Sigmoid colon (tissue), 4 donors: Measurements from ENCODE around the gene POLG2.

Source experiments
- EP300 ChIP-seq, 4 donors: sonication (generic); formaldehyde crosslinking; IDR thresholded peaks; one replicate each; pipeline ENCODE4 v1.6.1; 2017; ENCODE audit warnings: antibody characterized with exemption in 4 of 4
- POLR2A ChIP-seq, 2 donors: fragments of 450-650 bp; IDR thresholded peaks; one replicate each; pipeline ENCODE4 v1.6.1; 2016; ENCODE audit warnings: antibody characterized with exemption in 2 of 2, mild to moderate bottlenecking in 2 of 2, moderate library complexity in 2 of 2
- POLR2AphosphoS5 ChIP-seq, 4 donors: sonication (generic); formaldehyde crosslinking; IDR thresholded peaks; one replicate each; pipeline ENCODE4 v1.6.1; 2017; ENCODE audit warnings: antibody characterized with exemption in 4 of 4
- TF ChIP-seq, protein P1 (sequence below), 4 experiments: fragments of 450-650 bp in 3 of 4; fragments of 200-600 bp in 1 of 4; IDR thresholded peaks; one replicate each; pipeline ENCODE4 v1.5.1; 2016 to 2019; ENCODE audit warnings: antibody characterized with exemption in 4 of 4, mild to moderate bottlenecking in 3 of 4, moderate library complexity in 2 of 4

DNA sequence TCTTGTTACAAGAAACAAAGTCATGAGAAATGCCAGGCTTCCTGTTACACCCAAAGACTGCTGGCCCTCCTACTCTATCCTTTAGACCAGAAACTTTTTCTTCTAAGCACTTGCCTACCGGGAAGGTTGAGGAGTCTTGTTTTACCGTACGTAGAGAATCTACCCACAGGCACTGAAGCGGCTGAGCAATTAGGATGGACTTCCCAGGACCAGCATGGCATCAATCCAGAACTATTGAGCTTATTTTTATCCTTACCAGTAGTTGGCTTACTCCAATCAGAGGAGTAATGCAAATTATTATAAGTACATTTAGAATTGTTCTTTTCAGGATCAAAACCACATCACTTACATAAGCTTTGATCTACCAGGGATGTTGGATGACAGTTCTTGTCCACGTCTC is 35.6 kb upstream of the POLG2 start:
- TF ChIP-seq, protein P1, sequence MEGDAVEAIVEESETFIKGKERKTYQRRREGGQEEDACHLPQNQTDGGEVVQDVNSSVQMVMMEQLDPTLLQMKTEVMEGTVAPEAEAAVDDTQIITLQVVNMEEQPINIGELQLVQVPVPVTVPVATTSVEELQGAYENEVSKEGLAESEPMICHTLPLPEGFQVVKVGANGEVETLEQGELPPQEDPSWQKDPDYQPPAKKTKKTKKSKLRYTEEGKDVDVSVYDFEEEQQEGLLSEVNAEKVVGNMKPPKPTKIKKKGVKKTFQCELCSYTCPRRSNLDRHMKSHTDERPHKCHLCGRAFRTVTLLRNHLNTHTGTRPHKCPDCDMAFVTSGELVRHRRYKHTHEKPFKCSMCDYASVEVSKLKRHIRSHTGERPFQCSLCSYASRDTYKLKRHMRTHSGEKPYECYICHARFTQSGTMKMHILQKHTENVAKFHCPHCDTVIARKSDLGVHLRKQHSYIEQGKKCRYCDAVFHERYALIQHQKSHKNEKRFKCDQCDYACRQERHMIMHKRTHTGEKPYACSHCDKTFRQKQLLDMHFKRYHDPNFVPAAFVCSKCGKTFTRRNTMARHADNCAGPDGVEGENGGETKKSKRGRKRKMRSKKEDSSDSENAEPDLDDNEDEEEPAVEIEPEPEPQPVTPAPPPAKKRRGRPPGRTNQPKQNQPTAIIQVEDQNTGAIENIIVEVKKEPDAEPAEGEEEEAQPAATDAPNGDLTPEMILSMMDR (IDR thresholded peaks at IDR 0.05) = no peak
- TF ChIP-seq POLR2A (IDR thresholded peaks at IDR 0.05) (no peak), EP300 (IDR thresholded peaks at IDR 0.05) (no peak), POLR2AphosphoS5 (IDR thresholded peaks at IDR 0.05) (no peak)
